Mucosa of descending colon (tissue), 3 donors: ENCODE measurements around the gene ETAA1. TPM values are rescaled to one million over a fixed set of nuclear protein-coding genes. Genes with fewer than 3 reads are reported as not detected.

Experiments
- ATAC-seq: fragments of 200-7000 bp; cut with Tn5 transposase; one replicate; pipeline ENCODE4 v1.9.1; 2020; ENCODE audit warnings: mild to moderate bottlenecking, moderate library complexity
- DNase-seq, 3 donors: peaks; one replicate each; pipeline ENCODE4 v3.0.0-alpha.2; 2020
- H3K36me3 ChIP-seq: fragments of 200-600 bp; one replicate; pipeline ENCODE4 v1.8.0; 2021; ENCODE audit warnings: low read depth, mild to moderate bottlenecking
- H3K4me1 ChIP-seq: fragments of 200-600 bp; one replicate; pipeline ENCODE4 v1.8.0; 2021; ENCODE audit warnings: low read depth, mild to moderate bottlenecking
- H3K4me3 ChIP-seq: fragments of 200-600 bp; one replicate; pipeline ENCODE4 v1.8.0; 2021; ENCODE audit warnings: mild to moderate bottlenecking
- H3K9me3 ChIP-seq: fragments of 200-600 bp; one replicate; pipeline ENCODE4 v1.8.0; 2021; ENCODE audit warnings: mild to moderate bottlenecking
- CTCF ChIP-seq: fragments of 200-600 bp; IDR thresholded peaks from one replicate; pipeline ENCODE4 v1.8.0; 2022; ENCODE audit warnings: antibody characterized with exemption, mild to moderate bottlenecking
- intact Hi-C, 2 donors: fragments of 100-400 bp; cut with DNase I in 1 of 2; cut with micrococcal nuclease in 1 of 2; formaldehyde crosslinking; loops; one replicate each; pipeline versions ENCODE4 v1.11.0 to v1.11.1; 2022; cut with DNase I, micrococcal nuclease
- total RNA-seq, 3 donors: library from RNA; stranded (reverse); fragmentation: NEBNext Ultra II Directional in 2 of 3; extraction: Animal tissue kit (Norgen Biotek cat#: 25700) in 2 of 3; gene quantifications; one replicate each; pipeline versions ENCODE4 v1.2.1 to v1.2.4, GENCODE V29; 2021 to 2023
- donor health status: DM: no; HTN: no; CAD: no; lungs with moderate emphysema.
- donor health status: DM: no; HTN: no; CAD: no.
- donor health status: DM: no; HTN: yes; CAD: no.

The ETAA1 gene
- total RNA-seq, 3 donors from 2014 or later, result 7.4 to 9.1 (median 8.8) TPM

DNA sequence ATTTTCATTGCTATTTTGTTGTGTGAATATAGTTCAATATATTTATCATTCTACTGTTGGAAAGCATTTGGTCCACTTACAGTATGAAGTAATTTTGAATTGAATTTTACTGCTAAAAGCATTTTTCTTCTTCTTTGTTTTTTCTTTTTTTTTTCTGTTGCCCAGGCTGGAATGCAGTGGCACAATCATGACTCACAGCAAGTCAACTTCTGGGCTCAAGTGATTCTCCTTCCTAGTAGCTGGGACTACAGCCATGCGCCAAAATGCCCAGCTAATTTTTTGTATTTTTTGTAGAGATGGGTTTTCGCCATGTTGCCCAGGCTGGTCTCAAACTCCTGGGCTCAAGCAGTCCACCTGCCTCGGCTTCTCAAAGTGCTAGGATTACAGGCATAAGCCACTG, 2.4 kb upstream of the ETAA1 start:
- intact Hi-C loops, result no loop called here
- no peak for DNase-seq
- Histone ChIP-seq H3K4me1 (peaks cover 2% of the 10 kb centered on the region), H3K36me3 (no peaks in the 10 kb centered on the region), H3K4me3 (no peak overlapping the region), H3K9me3 (no peaks in the 10 kb centered on the region)
- no peak for ATAC-seq
- no peak for TF ChIP-seq CTCF

- H3K4me3 ChIP-seq, result no peak overlapping the region
- H3K9me3 ChIP-seq, result no peaks in the 10 kb centered on the region
- intact Hi-C loops, result no loop called here
- H3K4me1 ChIP-seq, result peaks cover 2% of the 10 kb centered on the region
- no peaks in the 10 kb centered on the region for H3K36me3 ChIP-seq
- no peak for ATAC-seq
- TF ChIP-seq CTCF, result no peak
- no peak for DNase-seq
Observed at GRCh38 chr2:67399144-67399543, 2.0 kb downstream of the ETAA1 start.

GRCh38 chr2:67399831-67400489, 2.8 kb downstream of the ETAA1 start:
- DNase-seq (no peak), ATAC-seq (no peak)
- Histone ChIP-seq H3K4me3 (no peak overlapping the region), H3K36me3 (no peaks in the 10 kb centered on the region), H3K4me1 (peaks cover 2% of the 10 kb centered on the region), H3K9me3 (no peaks in the 10 kb centered on the region)
- intact Hi-C loops, result no loop called here
- TF ChIP-seq CTCF, result no peak

DNA sequence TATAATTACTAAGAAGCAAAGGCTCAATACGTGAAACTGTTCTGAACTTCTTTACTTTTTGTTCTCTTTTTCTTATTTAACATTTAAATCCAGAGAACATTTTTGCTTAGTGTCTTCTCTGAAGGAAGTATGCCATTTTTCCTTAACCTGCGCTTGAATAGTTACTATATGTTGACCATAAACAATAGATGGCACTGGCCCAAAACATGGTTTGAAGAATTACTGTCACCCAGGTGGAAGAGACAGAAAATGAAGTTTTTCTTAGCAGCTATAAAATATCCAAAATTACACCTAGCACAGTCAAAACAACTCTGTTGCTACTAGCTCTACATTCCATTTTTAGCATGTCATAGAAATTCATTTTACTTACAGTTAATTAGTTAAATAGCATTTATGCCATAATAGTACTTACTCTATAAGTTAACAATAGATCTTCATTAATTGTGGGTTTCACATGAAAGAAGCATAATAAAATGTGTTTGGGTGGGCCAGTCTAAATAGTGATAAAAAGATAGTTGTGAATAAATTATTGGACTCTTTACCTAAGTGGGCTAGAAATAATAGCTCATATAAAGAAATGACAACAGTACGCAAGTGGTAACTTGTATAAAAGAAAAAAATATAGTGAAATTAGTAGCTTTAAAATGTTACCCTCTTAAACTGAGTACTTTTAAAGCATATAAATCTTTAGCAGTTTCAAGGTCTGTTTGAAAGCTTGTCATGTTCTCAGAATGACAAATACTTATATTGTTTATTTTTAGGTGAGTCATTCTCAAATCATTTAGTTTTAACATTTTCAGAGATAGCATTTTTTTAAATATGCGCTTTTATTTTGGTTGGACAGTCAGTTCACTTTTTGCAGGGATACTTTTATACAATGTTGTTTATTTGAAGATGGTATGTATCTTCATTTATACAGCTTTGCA, 3.7 kb downstream of the ETAA1 start:
- no peak for TF ChIP-seq CTCF
- intact Hi-C loops, result no loop called here
- no peak overlapping the region for H3K4me3 ChIP-seq
- H3K4me1 ChIP-seq, result peaks cover 2% of the 10 kb centered on the region
- H3K9me3 ChIP-seq, result no peaks in the 10 kb centered on the region
- no peaks in the 10 kb centered on the region for H3K36me3 ChIP-seq
- no peak for DNase-seq
- ATAC-seq, result no peak

DNA sequence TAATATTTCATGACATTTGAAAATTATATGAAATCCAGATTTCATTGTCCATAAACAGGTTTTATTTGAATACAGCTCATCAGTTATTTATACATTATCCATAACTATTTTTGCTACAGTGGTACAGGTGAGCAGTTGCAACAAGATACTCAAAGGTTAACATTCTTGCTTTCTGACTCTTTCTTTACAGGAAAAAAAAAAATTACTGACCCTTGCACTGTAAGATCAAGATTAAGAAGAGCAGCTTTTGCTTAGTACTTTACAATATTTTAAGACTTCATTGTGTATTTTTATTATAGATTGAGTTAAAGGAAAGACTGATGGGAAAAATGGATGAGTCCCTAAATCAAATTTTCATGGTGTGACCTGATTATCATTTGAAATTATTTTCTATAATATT, 11.2 kb downstream of the ETAA1 start:
- Histone ChIP-seq H3K4me1 (no peaks in the 10 kb centered on the region), H3K4me3 (no peak overlapping the region), H3K36me3 (no peaks in the 10 kb centered on the region), H3K9me3 (no peaks in the 10 kb centered on the region)
- intact Hi-C loops, result no loop called here
- TF ChIP-seq CTCF, result no peak
- ATAC-seq (no peak), DNase-seq (no peak)
